Measurements from ENCODE around the gene SKIC3. TPM values are rescaled to one million over a fixed set of nuclear protein-coding genes. Genes with fewer than 3 reads are reported as not detected.

The SKIC3 gene
- total and polyA plus RNA-seq, 2 experiments from 2014 or later, result 75.1 to 111 TPM

DNA sequence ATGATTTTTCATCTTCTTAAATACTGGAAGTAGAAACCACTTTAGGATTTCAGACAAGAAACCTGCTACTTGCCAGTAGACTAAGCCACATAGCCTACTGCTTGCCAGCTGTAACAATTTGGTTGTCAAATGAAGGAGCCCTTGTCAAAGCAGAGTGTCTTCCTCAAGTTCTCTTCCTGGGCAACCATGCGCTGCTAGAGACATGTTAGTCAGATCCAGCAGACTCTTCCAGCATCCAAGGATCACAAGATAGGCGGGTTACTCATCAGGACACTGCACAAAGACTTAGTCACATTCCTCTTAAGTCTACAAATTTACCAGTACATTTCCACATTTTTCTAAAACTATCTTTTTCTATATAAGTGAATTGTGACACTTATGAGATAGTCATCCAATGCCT lies 24.4 kb downstream of the SKIC3 start (continued):
- TF ChIP-seq, protein P1, sequence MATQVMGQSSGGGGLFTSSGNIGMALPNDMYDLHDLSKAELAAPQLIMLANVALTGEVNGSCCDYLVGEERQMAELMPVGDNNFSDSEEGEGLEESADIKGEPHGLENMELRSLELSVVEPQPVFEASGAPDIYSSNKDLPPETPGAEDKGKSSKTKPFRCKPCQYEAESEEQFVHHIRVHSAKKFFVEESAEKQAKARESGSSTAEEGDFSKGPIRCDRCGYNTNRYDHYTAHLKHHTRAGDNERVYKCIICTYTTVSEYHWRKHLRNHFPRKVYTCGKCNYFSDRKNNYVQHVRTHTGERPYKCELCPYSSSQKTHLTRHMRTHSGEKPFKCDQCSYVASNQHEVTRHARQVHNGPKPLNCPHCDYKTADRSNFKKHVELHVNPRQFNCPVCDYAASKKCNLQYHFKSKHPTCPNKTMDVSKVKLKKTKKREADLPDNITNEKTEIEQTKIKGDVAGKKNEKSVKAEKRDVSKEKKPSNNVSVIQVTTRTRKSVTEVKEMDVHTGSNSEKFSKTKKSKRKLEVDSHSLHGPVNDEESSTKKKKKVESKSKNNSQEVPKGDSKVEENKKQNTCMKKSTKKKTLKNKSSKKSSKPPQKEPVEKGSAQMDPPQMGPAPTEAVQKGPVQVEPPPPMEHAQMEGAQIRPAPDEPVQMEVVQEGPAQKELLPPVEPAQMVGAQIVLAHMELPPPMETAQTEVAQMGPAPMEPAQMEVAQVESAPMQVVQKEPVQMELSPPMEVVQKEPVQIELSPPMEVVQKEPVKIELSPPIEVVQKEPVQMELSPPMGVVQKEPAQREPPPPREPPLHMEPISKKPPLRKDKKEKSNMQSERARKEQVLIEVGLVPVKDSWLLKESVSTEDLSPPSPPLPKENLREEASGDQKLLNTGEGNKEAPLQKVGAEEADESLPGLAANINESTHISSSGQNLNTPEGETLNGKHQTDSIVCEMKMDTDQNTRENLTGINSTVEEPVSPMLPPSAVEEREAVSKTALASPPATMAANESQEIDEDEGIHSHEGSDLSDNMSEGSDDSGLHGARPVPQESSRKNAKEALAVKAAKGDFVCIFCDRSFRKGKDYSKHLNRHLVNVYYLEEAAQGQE (IDR thresholded peaks at IDR 0.05; ENCODE audit: unreplicated experiment), result no peak

DNA sequence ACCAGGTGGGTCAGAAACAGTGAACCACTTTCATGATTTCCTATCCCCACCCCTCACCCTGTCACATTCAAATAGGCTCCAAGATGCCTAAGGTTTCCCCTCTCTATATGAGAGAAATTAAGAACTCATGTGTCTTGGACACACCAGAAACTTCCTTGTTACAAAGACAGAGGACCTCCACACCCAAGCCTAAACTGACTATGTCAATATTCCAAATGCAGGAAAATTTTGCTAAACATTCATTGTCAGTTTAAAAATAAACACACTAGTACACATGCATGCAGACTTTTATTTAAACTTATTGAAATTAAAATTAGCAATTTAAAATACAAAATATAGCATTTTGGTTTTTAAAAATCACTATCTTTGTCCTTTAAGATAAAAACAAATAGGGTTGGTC lies 26.2 kb downstream of the SKIC3 start:
- DNase-seq (ENCODE audit: low spot score) (no peak), ATAC-seq (no peak)
- Histone ChIP-seq H3K9me2 (ENCODE audit: insufficient read depth) (no peaks in the 10 kb centered on the region), H3F3A (replicated peaks; ENCODE audit: low read depth) (no peaks in the 10 kb centered on the region), H4K20me1 (replicated peaks; ENCODE audit: insufficient read depth) (no peaks in the 10 kb centered on the region), H3K4me3 (no peak overlapping the region), H3K36me3 (ENCODE audit: insufficient read depth) (no peaks in the 10 kb centered on the region), H3K79me2 (replicated peaks; ENCODE audit: insufficient read depth) (no peaks in the 10 kb centered on the region), H3K27ac (ENCODE audit: low read depth) (no peak overlapping the region), H3K4me2 (no peak overlapping the region), H2AFZ (no peak overlapping the region), H3K27me3 (ENCODE audit: insufficient read depth) (no peaks in the 10 kb centered on the region), H3K4me1 (ENCODE audit: insufficient read depth) (peaks cover 26% of the 10 kb centered on the region)
- H3K27ac Mint-ChIP-seq, result no peak overlapping the region
- H3K27me3 Mint-ChIP-seq (ENCODE audit: insufficient read depth, low read depth, poor library complexity), result no peaks in the 10 kb centered on the region
- H3K4me3 Mint-ChIP-seq, result no peak overlapping the region
- peaks cover 35% of the 10 kb centered on the region for H3K36me3 Mint-ChIP-seq (ENCODE audit: low read depth)
- H3K4me1 Mint-ChIP-seq, result peaks cover 21% of the 10 kb centered on the region
- no peaks in the 10 kb centered on the region for H3K9me3 Mint-ChIP-seq
- TF ChIP-seq, protein P2, sequence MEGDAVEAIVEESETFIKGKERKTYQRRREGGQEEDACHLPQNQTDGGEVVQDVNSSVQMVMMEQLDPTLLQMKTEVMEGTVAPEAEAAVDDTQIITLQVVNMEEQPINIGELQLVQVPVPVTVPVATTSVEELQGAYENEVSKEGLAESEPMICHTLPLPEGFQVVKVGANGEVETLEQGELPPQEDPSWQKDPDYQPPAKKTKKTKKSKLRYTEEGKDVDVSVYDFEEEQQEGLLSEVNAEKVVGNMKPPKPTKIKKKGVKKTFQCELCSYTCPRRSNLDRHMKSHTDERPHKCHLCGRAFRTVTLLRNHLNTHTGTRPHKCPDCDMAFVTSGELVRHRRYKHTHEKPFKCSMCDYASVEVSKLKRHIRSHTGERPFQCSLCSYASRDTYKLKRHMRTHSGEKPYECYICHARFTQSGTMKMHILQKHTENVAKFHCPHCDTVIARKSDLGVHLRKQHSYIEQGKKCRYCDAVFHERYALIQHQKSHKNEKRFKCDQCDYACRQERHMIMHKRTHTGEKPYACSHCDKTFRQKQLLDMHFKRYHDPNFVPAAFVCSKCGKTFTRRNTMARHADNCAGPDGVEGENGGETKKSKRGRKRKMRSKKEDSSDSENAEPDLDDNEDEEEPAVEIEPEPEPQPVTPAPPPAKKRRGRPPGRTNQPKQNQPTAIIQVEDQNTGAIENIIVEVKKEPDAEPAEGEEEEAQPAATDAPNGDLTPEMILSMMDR (conservative IDR thresholded peaks at IDR 0.05; ENCODE audit: low read depth in 2 of 2), result no peak
- TF ChIP-seq ZNF114 (CRISPR knock-in tag; IDR thresholded peaks at IDR 0.05) (no peak), EZH2 (IDR thresholded peaks at IDR 0.05; ENCODE audit: low read depth, unreplicated experiment) (no peak), POLR2AphosphoS5 (IDR thresholded peaks at IDR 0.05; ENCODE audit: low read depth) (no peak), NANOG (IDR thresholded peaks at IDR 0.05; ENCODE audit: borderline replicate concordance) (no peak), ZNF331 (CRISPR knock-in tag; IDR thresholded peaks at IDR 0.05; ENCODE audit: low read depth) (no peak), CREB1 (CRISPR knock-in tag; IDR thresholded peaks at IDR 0.05; ENCODE audit: low read depth) (no peak), JUNB (IDR thresholded peaks at IDR 0.05; ENCODE audit: unreplicated experiment) (no peak), STAT1 (IDR thresholded peaks at IDR 0.05; ENCODE audit: unreplicated experiment) (no peak), EZH2phosphoT487 (IDR thresholded peaks at IDR 0.05; ENCODE audit: unreplicated experiment) (no peak)
- TF ChIP-seq, protein P3, sequence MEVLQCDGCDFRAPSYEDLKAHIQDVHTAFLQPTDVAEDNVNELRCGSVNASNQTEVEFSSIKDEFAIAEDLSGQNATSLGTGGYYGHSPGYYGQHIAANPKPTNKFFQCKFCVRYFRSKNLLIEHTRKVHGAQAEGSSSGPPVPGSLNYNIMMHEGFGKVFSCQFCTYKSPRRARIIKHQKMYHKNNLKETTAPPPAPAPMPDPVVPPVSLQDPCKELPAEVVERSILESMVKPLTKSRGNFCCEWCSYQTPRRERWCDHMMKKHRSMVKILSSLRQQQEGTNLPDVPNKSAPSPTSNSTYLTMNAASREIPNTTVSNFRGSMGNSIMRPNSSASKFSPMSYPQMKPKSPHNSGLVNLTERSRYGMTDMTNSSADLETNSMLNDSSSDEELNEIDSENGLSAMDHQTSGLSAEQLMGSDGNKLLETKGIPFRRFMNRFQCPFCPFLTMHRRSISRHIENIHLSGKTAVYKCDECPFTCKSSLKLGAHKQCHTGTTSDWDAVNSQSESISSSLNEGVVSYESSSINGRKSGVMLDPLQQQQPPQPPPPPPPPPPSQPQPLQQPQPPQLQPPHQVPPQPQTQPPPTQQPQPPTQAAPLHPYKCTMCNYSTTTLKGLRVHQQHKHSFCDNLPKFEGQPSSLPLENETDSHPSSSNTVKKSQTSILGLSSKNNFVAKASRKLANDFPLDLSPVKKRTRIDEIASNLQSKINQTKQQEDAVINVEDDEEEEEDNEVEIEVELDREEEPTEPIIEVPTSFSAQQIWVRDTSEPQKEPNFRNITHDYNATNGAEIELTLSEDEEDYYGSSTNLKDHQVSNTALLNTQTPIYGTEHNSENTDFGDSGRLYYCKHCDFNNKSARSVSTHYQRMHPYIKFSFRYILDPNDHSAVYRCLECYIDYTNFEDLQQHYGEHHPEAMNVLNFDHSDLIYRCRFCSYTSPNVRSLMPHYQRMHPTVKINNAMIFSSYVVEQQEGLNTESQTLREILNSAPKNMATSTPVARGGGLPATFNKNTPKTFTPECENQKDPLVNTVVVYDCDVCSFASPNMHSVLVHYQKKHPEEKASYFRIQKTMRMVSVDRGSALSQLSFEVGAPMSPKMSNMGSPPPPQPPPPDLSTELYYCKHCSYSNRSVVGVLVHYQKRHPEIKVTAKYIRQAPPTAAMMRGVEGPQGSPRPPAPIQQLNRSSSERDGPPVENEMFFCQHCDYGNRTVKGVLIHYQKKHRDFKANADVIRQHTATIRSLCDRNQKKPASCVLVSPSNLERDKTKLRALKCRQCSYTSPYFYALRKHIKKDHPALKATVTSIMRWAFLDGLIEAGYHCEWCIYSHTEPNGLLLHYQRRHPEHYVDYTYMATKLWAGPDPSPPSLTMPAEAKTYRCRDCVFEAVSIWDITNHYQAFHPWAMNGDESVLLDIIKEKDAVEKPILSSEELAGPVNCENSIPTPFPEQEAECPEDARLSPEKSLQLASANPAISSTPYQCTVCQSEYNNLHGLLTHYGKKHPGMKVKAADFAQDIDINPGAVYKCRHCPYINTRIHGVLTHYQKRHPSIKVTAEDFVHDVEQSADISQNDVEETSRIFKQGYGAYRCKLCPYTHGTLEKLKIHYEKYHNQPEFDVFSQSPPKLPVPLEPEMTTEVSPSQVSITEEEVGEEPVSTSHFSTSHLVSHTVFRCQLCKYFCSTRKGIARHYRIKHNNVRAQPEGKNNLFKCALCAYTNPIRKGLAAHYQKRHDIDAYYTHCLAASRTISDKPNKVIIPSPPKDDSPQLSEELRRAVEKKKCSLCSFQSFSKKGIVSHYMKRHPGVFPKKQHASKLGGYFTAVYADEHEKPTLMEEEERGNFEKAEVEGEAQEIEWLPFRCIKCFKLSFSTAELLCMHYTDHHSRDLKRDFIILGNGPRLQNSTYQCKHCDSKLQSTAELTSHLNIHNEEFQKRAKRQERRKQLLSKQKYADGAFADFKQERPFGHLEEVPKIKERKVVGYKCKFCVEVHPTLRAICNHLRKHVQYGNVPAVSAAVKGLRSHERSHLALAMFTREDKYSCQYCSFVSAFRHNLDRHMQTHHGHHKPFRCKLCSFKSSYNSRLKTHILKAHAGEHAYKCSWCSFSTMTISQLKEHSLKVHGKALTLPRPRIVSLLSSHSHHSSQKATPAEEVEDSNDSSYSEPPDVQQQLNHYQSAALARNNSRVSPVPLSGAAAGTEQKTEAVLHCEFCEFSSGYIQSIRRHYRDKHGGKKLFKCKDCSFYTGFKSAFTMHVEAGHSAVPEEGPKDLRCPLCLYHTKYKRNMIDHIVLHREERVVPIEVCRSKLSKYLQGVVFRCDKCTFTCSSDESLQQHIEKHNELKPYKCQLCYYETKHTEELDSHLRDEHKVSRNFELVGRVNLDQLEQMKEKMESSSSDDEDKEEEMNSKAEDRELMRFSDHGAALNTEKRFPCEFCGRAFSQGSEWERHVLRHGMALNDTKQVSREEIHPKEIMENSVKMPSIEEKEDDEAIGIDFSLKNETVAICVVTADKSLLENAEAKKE (CRISPR knock-in tag; IDR thresholded peaks at IDR 0.05), result no peak
- TF ChIP-seq, protein P4, sequence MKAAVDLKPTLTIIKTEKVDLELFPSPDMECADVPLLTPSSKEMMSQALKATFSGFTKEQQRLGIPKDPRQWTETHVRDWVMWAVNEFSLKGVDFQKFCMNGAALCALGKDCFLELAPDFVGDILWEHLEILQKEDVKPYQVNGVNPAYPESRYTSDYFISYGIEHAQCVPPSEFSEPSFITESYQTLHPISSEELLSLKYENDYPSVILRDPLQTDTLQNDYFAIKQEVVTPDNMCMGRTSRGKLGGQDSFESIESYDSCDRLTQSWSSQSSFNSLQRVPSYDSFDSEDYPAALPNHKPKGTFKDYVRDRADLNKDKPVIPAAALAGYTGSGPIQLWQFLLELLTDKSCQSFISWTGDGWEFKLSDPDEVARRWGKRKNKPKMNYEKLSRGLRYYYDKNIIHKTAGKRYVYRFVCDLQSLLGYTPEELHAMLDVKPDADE (IDR thresholded peaks at IDR 0.05), result no peak

All from GM23338 (cell line).